Trophoblast cell (in vitro differentiated cells and primary cell): ENCODE results near the gene SPINT3.

Experiments
- DNase-seq, 2 donors: peaks; one replicate each; pipeline ENCODE4 v3.0.0-alpha.2; 2016
- H2AFZ ChIP-seq: 2 replicates; pipeline ENCODE4 v1.6.1; 2013; ENCODE audit warnings: low read length, moderate library complexity, mild to moderate bottlenecking; ENCODE audit not compliant: insufficient read depth, poor library complexity
- H2AK5ac ChIP-seq: 2 replicates; pipeline ENCODE4 v1.6.1; 2013; ENCODE audit warnings: mild to moderate bottlenecking, low read length
- H2BK120ac ChIP-seq: 2 replicates; pipeline ENCODE4 v1.6.1; 2013; ENCODE audit warnings: low read length, mild to moderate bottlenecking, moderate library complexity; ENCODE audit not compliant: insufficient read depth, poor library complexity
- H2BK12ac ChIP-seq: 2 replicates; pipeline ENCODE4 v1.6.1; 2013; ENCODE audit warnings: mild to moderate bottlenecking, low read length, moderate library complexity
- H2BK5ac ChIP-seq: 2 replicates; pipeline ENCODE4 v1.6.1; 2013; ENCODE audit warnings: low read length, low read depth, moderate library complexity, mild to moderate bottlenecking; ENCODE audit not compliant: poor library complexity
- H3K14ac ChIP-seq: 2 replicates; pipeline ENCODE4 v1.6.1; 2013; ENCODE audit warnings: mild to moderate bottlenecking, low read length
- H3K18ac ChIP-seq: 2 replicates; pipeline ENCODE4 v1.6.1; 2013; ENCODE audit warnings: mild to moderate bottlenecking, low read length
- H3K23ac ChIP-seq: 2 replicates; pipeline ENCODE4 v1.6.1; 2013; ENCODE audit warnings: low read length
- H3K27ac ChIP-seq: 2 replicates; pipeline ENCODE4 v1.5.1; 2013; ENCODE audit warnings: low read depth, mild to moderate bottlenecking, inconsistent platforms, low read length, moderate library complexity
- H3K27me3 ChIP-seq: 2 replicates; pipeline ENCODE4 v1.6.1; 2013; ENCODE audit warnings: inconsistent platforms, mild to moderate bottlenecking, low read length, moderate library complexity; ENCODE audit not compliant: insufficient read depth
- H3K36me3 ChIP-seq, 2 experiments: 1 replicate in 1 of 2; 2 replicates in 1 of 2; pipeline ENCODE4 v1.6.1; 2013; ENCODE audit warnings: low read length in 2 of 2, mild to moderate bottlenecking in 2 of 2, moderate library complexity in 1 of 2; ENCODE audit not compliant: insufficient read depth in 2 of 2, control insufficient read depth in 1 of 2
- H3K4ac ChIP-seq: 2 replicates; pipeline ENCODE4 v1.6.1; 2013; ENCODE audit warnings: low read depth, mild to moderate bottlenecking, low read length, moderate library complexity
- H3K4me1 ChIP-seq, 2 experiments: 1 replicate in 1 of 2; 2 replicates in 1 of 2; pipeline ENCODE4 v1.6.1; 2013; ENCODE audit warnings: low read length in 2 of 2, mild to moderate bottlenecking in 2 of 2, moderate library complexity in 1 of 2; ENCODE audit not compliant: insufficient read depth in 2 of 2, control insufficient read depth in 1 of 2
- H3K4me2 ChIP-seq: 2 replicates; pipeline ENCODE4 v1.6.1; 2013; ENCODE audit warnings: inconsistent platforms, mild to moderate bottlenecking, low read length, moderate library complexity
- H3K4me3 ChIP-seq: 2 replicates; pipeline ENCODE4 v1.5.1; 2013; ENCODE audit warnings: mild to moderate bottlenecking, low read depth, low read length, inconsistent platforms
- H3K79me1 ChIP-seq: one replicate; pipeline ENCODE4 v1.6.1; 2013; ENCODE audit warnings: low read length
- H3K79me2 ChIP-seq: 2 replicates; pipeline ENCODE4 v1.6.1; 2013; ENCODE audit warnings: low read length, mild to moderate bottlenecking; ENCODE audit not compliant: control insufficient read depth, insufficient read depth, poor library complexity
- H3K9ac ChIP-seq: 2 replicates; pipeline ENCODE4 v1.6.1; 2013; ENCODE audit warnings: mild to moderate bottlenecking, low read length
- H3K9me3 ChIP-seq: 2 replicates; pipeline ENCODE4 v1.6.1; 2013; ENCODE audit warnings: low read depth, mild to moderate bottlenecking, control low read depth, inconsistent platforms, low read length; ENCODE audit not compliant: insufficient read depth
- H4K12ac ChIP-seq: 2 replicates; pipeline ENCODE4 v1.6.1; 2013; ENCODE audit warnings: low read depth, mild to moderate bottlenecking, low read length, moderate library complexity
- H4K8ac ChIP-seq: 2 replicates; pipeline ENCODE4 v1.6.1; 2013; ENCODE audit warnings: low read depth, mild to moderate bottlenecking, low read length, moderate library complexity
- H4K91ac ChIP-seq: one replicate; pipeline ENCODE4 v1.6.1; 2013; ENCODE audit warnings: low read depth, mild to moderate bottlenecking, low read length, moderate library complexity
- WGBS: extraction: QIAGEN DNeasy Blood & Tissue Kit; methylation state at CpG from one replicate; pipeline ENCODE4 v1.1.7; 2013; ENCODE audit warnings: missing lambda C conversion rate; ENCODE audit not compliant: insufficient read length, insufficient coverage; ENCODE audit errors: extremely low coverage; 5-methylcytosine and 5-hydroxymethylcytosine counted together

SPINT3 gene

GRCh38 chr20:45496166-45496565 is 19.3 kb downstream of the SPINT3 start:
- no peak overlapping the region for H2BK120ac ChIP-seq
- no peak overlapping the region for H3K4me2 ChIP-seq
- no peak overlapping the region for H3K14ac ChIP-seq
- no peak for DNase-seq
- H3K79me1 ChIP-seq: no peaks in the 10 kb centered on the region
- no peak overlapping the region for H3K23ac ChIP-seq
- no peak overlapping the region for H2BK12ac ChIP-seq
- H3K27me3 ChIP-seq: no peaks in the 10 kb centered on the region
- H3K9me3 ChIP-seq: peaks cover 2% of the 10 kb centered on the region
- H3K79me2 ChIP-seq: no peaks in the 10 kb centered on the region
- H4K91ac ChIP-seq: no peak overlapping the region
- no peak overlapping the region for H2BK5ac ChIP-seq
- no peak overlapping the region for H3K9ac ChIP-seq
- H4K8ac ChIP-seq: no peak overlapping the region
- H3K27ac ChIP-seq: no peak overlapping the region
- no peak overlapping the region for H3K4me3 ChIP-seq
- H3K36me3 ChIP-seq: no peaks in the 10 kb centered on the region
- no peak overlapping the region for H3K18ac ChIP-seq
- no peak overlapping the region for H4K12ac ChIP-seq
- H3K4ac ChIP-seq: no peak overlapping the region
- no peak overlapping the region for H2AFZ ChIP-seq
- no peak overlapping the region for H2AK5ac ChIP-seq
- WGBS: no CpG with 5 or more reads among the region's 3 CpGs
- H3K4me1 ChIP-seq: no peaks in the 10 kb centered on the region

- H4K12ac ChIP-seq: no peak overlapping the region
- peak in 1 of 2 donors; percentile 36 for DNase-seq
- H3K79me1 ChIP-seq: no peaks in the 10 kb centered on the region
Observed at GRCh38 chr20:45495501-45495941, 19.9 kb downstream of the SPINT3 start.

GRCh38 chr20:45489083-45489531 is 26.3 kb downstream of the SPINT3 start:
- Histone ChIP-seq H3K9me3 (peaks cover 2% of the 10 kb centered on the region), H3K79me2 (no peaks in the 10 kb centered on the region), H2BK120ac (no peak overlapping the region), H4K91ac (no peak overlapping the region), H3K4me3 (no peak overlapping the region), H3K14ac (no peak overlapping the region), H3K4me1 (peaks cover 5 to 9% of the 10 kb centered on the region in 2 experiments), H2AK5ac (no peak overlapping the region), H2BK5ac (no peak overlapping the region), H2BK12ac (no peak overlapping the region), H3K79me1 (peaks cover 1% of the 10 kb centered on the region), H3K36me3 (no peaks in the 10 kb centered on the region), H3K27ac (no peak overlapping the region), H3K4ac (no peak overlapping the region), H3K27me3 (no peaks in the 10 kb centered on the region), H2AFZ (no peak overlapping the region), H3K18ac (no peak overlapping the region), H4K8ac (no peak overlapping the region), H3K9ac (no peak overlapping the region), H4K12ac (no peak overlapping the region), H3K23ac (no peak overlapping the region), H3K4me2 (no peak overlapping the region)
- no CpG with 5 or more reads among the region's 1 CpG for WGBS
- peak in 1 of 2 donors; percentile 52 for DNase-seq

More at GRCh38 chr20:45495501-45495941, 19.9 kb downstream of the SPINT3 start:
- no peak overlapping the region for H2BK120ac ChIP-seq
- H3K4ac ChIP-seq: no peak overlapping the region
- H2BK5ac ChIP-seq: no peak overlapping the region
- H2AK5ac ChIP-seq: no peak overlapping the region
- H3K4me2 ChIP-seq: no peak overlapping the region
- no peaks in the 10 kb centered on the region for H3K79me2 ChIP-seq
- no peak overlapping the region for H3K9ac ChIP-seq
- no peak overlapping the region for H3K23ac ChIP-seq
- peak overlapping the region; percentile 11 for H3K4me3 ChIP-seq
- WGBS: no CpG with 5 or more reads among the region's 1 CpG
- H3K36me3 ChIP-seq: no peaks in the 10 kb centered on the region
- no peak overlapping the region for H2AFZ ChIP-seq
- no peak overlapping the region for H2BK12ac ChIP-seq
- H3K27ac ChIP-seq: no peak overlapping the region
- H4K8ac ChIP-seq: no peak overlapping the region
- no peak overlapping the region for H3K18ac ChIP-seq
- no peak overlapping the region for H4K91ac ChIP-seq
- no peaks in the 10 kb centered on the region for H3K27me3 ChIP-seq
- peaks cover 2% of the 10 kb centered on the region for H3K9me3 ChIP-seq
- H3K14ac ChIP-seq: no peak overlapping the region
- H3K4me1 ChIP-seq: no peaks in the 10 kb centered on the region

DNA sequence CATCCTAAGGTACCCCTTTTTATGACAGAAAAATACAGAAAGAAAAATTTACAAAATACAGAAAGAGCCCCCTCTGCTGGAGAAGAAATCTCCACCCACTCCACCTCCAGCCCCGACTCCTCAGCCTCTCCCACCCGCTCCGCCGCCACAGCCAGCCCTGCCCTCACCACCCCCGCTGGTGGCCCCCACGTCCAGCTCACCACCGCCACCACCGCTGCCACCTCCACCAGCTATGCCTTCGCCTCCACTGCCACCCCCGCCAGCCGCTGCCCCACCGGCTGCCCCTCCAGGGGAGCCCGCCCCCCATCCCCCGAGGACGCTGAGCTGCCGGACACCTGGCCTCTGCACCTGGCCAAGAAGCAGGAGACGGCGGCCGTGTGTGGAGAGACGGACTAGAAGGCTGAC is 28.2 kb downstream of the SPINT3 start:
- no peak overlapping the region for H3K9ac ChIP-seq

More for the DNA sequence above, 28.2 kb downstream of the SPINT3 start:
- Histone ChIP-seq H4K8ac (no peak overlapping the region), H3K27ac (no peak overlapping the region), H3K79me1 (peaks cover 1% of the 10 kb centered on the region), H3K18ac (no peak overlapping the region), H4K91ac (no peak overlapping the region), H3K14ac (no peak overlapping the region), H3K4me1 (peaks cover 5 to 9% of the 10 kb centered on the region in 2 experiments), H2AK5ac (no peak overlapping the region), H2AFZ (no peak overlapping the region), H3K4me2 (peak overlapping the region; percentile 59), H3K27me3 (no peaks in the 10 kb centered on the region), H4K12ac (peak overlapping the region; percentile 40), H3K9me3 (peaks cover 2% of the 10 kb centered on the region), H3K4me3 (no peak overlapping the region), H2BK12ac (no peak overlapping the region), H3K36me3 (no peaks in the 10 kb centered on the region), H3K23ac (peak overlapping the region; percentile 27), H2BK120ac (no peak overlapping the region), H3K4ac (no peak overlapping the region), H3K79me2 (no peaks in the 10 kb centered on the region), H2BK5ac (no peak overlapping the region)
- WGBS: no CpG with 5 or more reads among the region's 20 CpGs
- no peak for DNase-seq
